ENCODE results near the gene GPBP1L1. TPM values are rescaled to one million over a fixed set of nuclear protein-coding genes. Genes with fewer than 3 reads are reported as not detected.

GPBP1L1 gene
- total and polyA plus RNA-seq, 9 of the 15 experiments (the other 6 are each of a cell fraction or from before 2014, with no cell fraction given): 86.0 to 216 (median 138) TPM

DNA sequence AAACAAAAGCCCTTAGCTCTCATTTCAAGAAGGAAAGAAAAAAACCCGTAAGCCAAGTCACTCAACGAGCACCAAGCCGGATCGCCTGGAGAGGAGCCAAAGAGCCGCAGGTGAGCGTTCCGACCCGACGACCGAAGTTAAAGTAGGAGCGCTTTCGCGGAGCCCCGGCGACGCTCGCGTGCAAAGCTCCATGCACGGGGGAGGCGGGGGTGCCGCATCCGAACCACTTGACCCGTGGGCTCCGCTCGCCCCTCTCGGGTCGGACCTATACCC lies 382 bp downstream of the GPBP1L1 start (continued):
- TF ChIP-seq SRSF3 (IDR thresholded peaks at IDR 0.05; ENCODE audit: insufficient read depth, low read length) (no peak), SMARCE1 (IDR thresholded peaks at IDR 0.05) (0 out of 2 replicates have a peak, but pooled peaks have one; percentile 69), RFX7 (CRISPR knock-in tag; IDR thresholded peaks at IDR 0.05) (no peak), ZNF3 (CRISPR knock-in tag; IDR thresholded peaks at IDR 0.05) (no peak), DPF2 (IDR thresholded peaks at IDR 0.05) (no peak), ZNF695 (CRISPR knock-in tag; IDR thresholded peaks at IDR 0.05) (no peak; the same call in 1 of the 2 replicates), RUNX1 (IDR thresholded peaks at IDR 0.05; ENCODE audit: low read depth) (no peak), ZNF436 (CRISPR knock-in tag; IDR thresholded peaks at IDR 0.05) (no peak), NR2C1 (IDR thresholded peaks at IDR 0.05) (no peak), NR2C1 (tag; IDR thresholded peaks at IDR 0.05) (no peak), RAD51 (IDR thresholded peaks at IDR 0.05; ENCODE audit: borderline replicate concordance, low read depth) (no peak), HES1 (IDR thresholded peaks at IDR 0.05; ENCODE audit: low read depth) (no peak), ERF (CRISPR knock-in tag; IDR thresholded peaks at IDR 0.05) (no peak), CEBPZ (IDR thresholded peaks at IDR 0.05; ENCODE audit: borderline replicate concordance, low read depth, low read length) (no peak), ELF2 (CRISPR knock-in tag; IDR thresholded peaks at IDR 0.05) (no peak), MYNN (IDR thresholded peaks at IDR 0.05) (no peak), MYNN (CRISPR knock-in tag; IDR thresholded peaks at IDR 0.05) (no peak), SNIP1 (IDR thresholded peaks at IDR 0.05; ENCODE audit: low read depth) (no peak), FOXJ3 (CRISPR knock-in tag; IDR thresholded peaks at IDR 0.05) (no peak), JUN (IDR thresholded peaks at IDR 0.05; ENCODE audit: borderline replicate concordance, low read depth, low read length) (no peak), JUN (CRISPR knock-in tag; IDR thresholded peaks at IDR 0.05; ENCODE audit: borderline replicate concordance) (0 out of 2 replicates have a peak, but pooled peaks have one; percentile 44), FUS (optimal IDR thresholded peaks at IDR 0.05; ENCODE audit: low read depth, low read length) (no peak), ZSCAN29 (IDR thresholded peaks at IDR 0.05) (peak; percentile 47; the same call in 1 of the 2 replicates), CHD4 (IDR thresholded peaks at IDR 0.05; ENCODE audit: insufficient read depth, insufficient replicate concordance, low read depth, low read length, poor library complexity, severe bottlenecking) (peak; percentile 84), ZC3H4 (CRISPR knock-in tag; IDR thresholded peaks at IDR 0.05; ENCODE audit: borderline replicate concordance) (0 out of 2 replicates have a peak, but pooled peaks have one; percentile 65)
- TF ChIP-seq, protein P1, sequence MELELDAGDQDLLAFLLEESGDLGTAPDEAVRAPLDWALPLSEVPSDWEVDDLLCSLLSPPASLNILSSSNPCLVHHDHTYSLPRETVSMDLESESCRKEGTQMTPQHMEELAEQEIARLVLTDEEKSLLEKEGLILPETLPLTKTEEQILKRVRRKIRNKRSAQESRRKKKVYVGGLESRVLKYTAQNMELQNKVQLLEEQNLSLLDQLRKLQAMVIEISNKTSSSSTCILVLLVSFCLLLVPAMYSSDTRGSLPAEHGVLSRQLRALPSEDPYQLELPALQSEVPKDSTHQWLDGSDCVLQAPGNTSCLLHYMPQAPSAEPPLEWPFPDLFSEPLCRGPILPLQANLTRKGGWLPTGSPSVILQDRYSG (tag; conservative IDR thresholded peaks at IDR 0.05; ENCODE audit: low read depth): no peak
- TF ChIP-seq, protein P2, sequence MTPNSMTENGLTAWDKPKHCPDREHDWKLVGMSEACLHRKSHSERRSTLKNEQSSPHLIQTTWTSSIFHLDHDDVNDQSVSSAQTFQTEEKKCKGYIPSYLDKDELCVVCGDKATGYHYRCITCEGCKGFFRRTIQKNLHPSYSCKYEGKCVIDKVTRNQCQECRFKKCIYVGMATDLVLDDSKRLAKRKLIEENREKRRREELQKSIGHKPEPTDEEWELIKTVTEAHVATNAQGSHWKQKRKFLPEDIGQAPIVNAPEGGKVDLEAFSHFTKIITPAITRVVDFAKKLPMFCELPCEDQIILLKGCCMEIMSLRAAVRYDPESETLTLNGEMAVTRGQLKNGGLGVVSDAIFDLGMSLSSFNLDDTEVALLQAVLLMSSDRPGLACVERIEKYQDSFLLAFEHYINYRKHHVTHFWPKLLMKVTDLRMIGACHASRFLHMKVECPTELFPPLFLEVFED (CRISPR knock-in tag; conservative IDR thresholded peaks at IDR 0.05): no peak

Measured in K562 (cell line).